A549 (cell line): ENCODE data around the gene SDC3. TPM values are rescaled to one million over a fixed set of nuclear protein-coding genes. Genes with fewer than 3 reads are reported as not detected.
A peak's percentile ranks its signal among the peaks of the same experiment; 100 is the strongest.

Experiments used
- ATAC-seq, 2 experiments: fragments of 200-7000 bp in 1 of 2; fragments of >200 bp in 1 of 2; cut with Nextera tagmentation in 1 of 2; cut with Tn5 transposase in 1 of 2; 3 replicates each; pipeline versions ENCODE4 v1.8.0 to v1.9.1; 2018 to 2020; ENCODE audit warnings: mild to moderate bottlenecking in 1 of 2, moderate library complexity in 1 of 2
- CTCF ChIA-PET: fragments of 300-600 bp; sonication (Branson Sonifier 250); formaldehyde crosslinking; extraction: SDS; loops from one replicate; lab custom pipeline; 2021; ENCODE audit warnings: antibody characterized with exemption, inconsistent platforms; lab: Yijun Ruan, JAX
- POLR2A ChIA-PET: fragments of 350-600 bp; formaldehyde crosslinking; extraction: SDS; loops from one replicate; lab custom pipeline; 2021; ENCODE audit warnings: antibody characterized with exemption, inconsistent platforms; lab: Yijun Ruan, JAX
- DNase-seq, 2 experiments: peaks; one replicate each; pipeline versions ENCODE4 v3.0.0 to v3.0.0-alpha.2; 2011 to 2016; ENCODE audit warnings: low read depth in 1 of 2, low spot score in 1 of 2
- FAIRE-seq: peaks from 2 replicates; lab custom pipeline; 2011; peaks lifted over from hg19 to GRCh38; lab: Jason Lieb, UNC
- H3K27ac ChIP-seq, 2 experiments: fragments of >200 bp; sonication (Bioruptor Twin); formaldehyde crosslinking; 3 replicates each; pipeline ENCODE4 v1.5.1; 2016 to 2017
- H3K4me1 ChIP-seq: fragments of >200 bp; sonication (Bioruptor Twin); formaldehyde crosslinking; 3 replicates; pipeline ENCODE4 v1.6.1; 2016
- H3K4me2 ChIP-seq: fragments of >200 bp; sonication (Bioruptor Twin); formaldehyde crosslinking; 3 replicates; pipeline ENCODE4 v1.6.1; 2016
- H3K4me3 ChIP-seq: fragments of >200 bp; sonication (Bioruptor Twin); formaldehyde crosslinking; 3 replicates; pipeline ENCODE4 v1.5.1; 2016
- H3K9me3 ChIP-seq: fragments of >200 bp; sonication (Bioruptor Twin); formaldehyde crosslinking; 3 replicates; pipeline ENCODE4 v1.6.1; 2016
- BCL3 ChIP-seq: fragments of >200 bp; sonication (Bioruptor Twin); formaldehyde crosslinking; IDR thresholded peaks from 3 replicates; pipeline ENCODE4 v1.6.1; 2016
- E2F6 ChIP-seq: IDR thresholded peaks from 2 replicates; pipeline ENCODE4 v1.6.1; 2012; ENCODE audit warnings: low read depth, borderline replicate concordance
- ELK1 ChIP-seq: fragments of 150-350 bp; IDR thresholded peaks from 2 replicates; pipeline ENCODE4 v1.6.1; 2014; ENCODE audit warnings: low read depth, mild to moderate bottlenecking, low read length
- FOSB ChIP-seq: fragments of 250-450 bp; sonication (Bioruptor Pico); IDR thresholded peaks from 2 replicates; pipeline ENCODE4 v1.5.0; 2020; ENCODE audit warnings: mild to moderate bottlenecking, moderate library complexity
- FOSL2 ChIP-seq, 2 experiments: fragments of 450-650 bp in 1 of 2; fragments of >200 bp in 1 of 2; sonication (Bioruptor Twin) in 1 of 2; formaldehyde crosslinking; IDR thresholded peaks; 2 replicates each; pipeline versions ENCODE4 v1.5.0 to v1.6.1; 2016 to 2020; ENCODE audit warnings: mild to moderate bottlenecking in 1 of 2, moderate library complexity in 1 of 2
- FOXS1 ChIP-seq: fragments of 250-450 bp; sonication (Bioruptor Pico); IDR thresholded peaks from 2 replicates; pipeline ENCODE4 v1.5.0; 2020; ENCODE audit warnings: mild to moderate bottlenecking, moderate library complexity
- HMGXB4 ChIP-seq: fragments of 250-450 bp; sonication (Bioruptor Pico); IDR thresholded peaks from 2 replicates; pipeline ENCODE4 v1.5.0; 2021; ENCODE audit warnings: mild to moderate bottlenecking, moderate library complexity, borderline replicate concordance
- KDM1A ChIP-seq: fragments of 200-600 bp; sonication (generic); IDR thresholded peaks from 2 replicates; pipeline ENCODE4 v1.6.1; 2016; ENCODE audit warnings: low read depth, mild to moderate bottlenecking
- MAFK ChIP-seq: fragments of 450-650 bp; IDR thresholded peaks from 2 replicates; pipeline ENCODE4 v1.6.1; 2014; ENCODE audit not compliant: partially characterized antibody
- NFE2L2 ChIP-seq: fragments of 150-350 bp; conservative IDR thresholded peaks from 2 replicates; pipeline ENCODE4 v1.6.1; 2014; ENCODE audit warnings: low read length
- POLR2AphosphoS2 ChIP-seq: conservative IDR thresholded peaks from 2 replicates; pipeline ENCODE4 v1.6.1; 2012; ENCODE audit warnings: low read length, improper control_type of control experiment, inconsistent platforms
- REST ChIP-seq: fragments of 200-600 bp; sonication (generic); IDR thresholded peaks from 2 replicates; pipeline ENCODE4 v1.6.1; 2016; ENCODE audit warnings: antibody characterized with exemption, mild to moderate bottlenecking, moderate library complexity
- ZC3H11A ChIP-seq: fragments of 450-650 bp; IDR thresholded peaks from 2 replicates; pipeline ENCODE4 v1.6.1; 2014; ENCODE audit warnings: antibody characterized with exemption, mild to moderate bottlenecking
- ZFP36 ChIP-seq: fragments of 450-650 bp; IDR thresholded peaks from 2 replicates; pipeline ENCODE4 v1.6.1; 2014; ENCODE audit warnings: borderline replicate concordance; ENCODE audit not compliant: partially characterized antibody
- WGBS: methylation state at CpG from one replicate; pipeline ENCODE4 v1.1.6; 2017; ENCODE audit errors: missing lambda C conversion rate; 5-methylcytosine and 5-hydroxymethylcytosine counted together
- polyA plus RNA-seq, 4 experiments: library from polyadenylated mRNA; depleted of rRNA in 3 of 4; stranded (reverse); fragments of >200 nt; fragmentation: RNase III in 1 of 4; extraction: RNeasy Plus Mini Kit Qiagen cat#74134 plus additional on column Dnase treatment in 1 of 4; gene quantifications; 2 replicates in 3 of 4; 3 replicates in 1 of 4; pipeline ENCODE4 v1.2.3, GENCODE V29; 2011 to 2017

The SDC3 gene
- polyA plus RNA-seq, 2 of the 4 experiments (the other 2 are of a cell fraction) = 2.0 to 8.9 TPM

GRCh38 chr1:30920827-30921226 lies 12.3 kb upstream of the SDC3 start:
- no peaks in the 10 kb centered on the region for H3K4me1 ChIP-seq
- FAIRE-seq = no peak
- DNase-seq = no peak
- WGBS = 86% methylated on average over 7 of the region's 7 CpGs
- ChIA-PET POLR2A (no interaction called here), CTCF (interaction anchor here (0.6 to 4.3 kb wide), 5 partner anchors 9 to 119 kb away, joined by 3 to 22 read pairs (median 18); no protein-coding TSS in a partner anchor)
- no peak for TF ChIP-seq ZFP36
- TF ChIP-seq ELK1 = no peak
- no peak for TF ChIP-seq POLR2AphosphoS2
- no peak for TF ChIP-seq BCL3
- no peak for TF ChIP-seq FOXS1 (CRISPR knock-in tag)
- TF ChIP-seq NFE2L2 = no peak
- no peak for TF ChIP-seq FOSB
- no peak for TF ChIP-seq REST
- TF ChIP-seq E2F6 = no peak
- no peak for ATAC-seq
- no peaks in the 10 kb centered on the region for H3K9me3 ChIP-seq
- no peak overlapping the region for H3K4me3 ChIP-seq
- H3K4me2 ChIP-seq = no peak overlapping the region
- no peak overlapping the region for H3K27ac ChIP-seq

GRCh38 chr1:30919025-30919881 lies 10.7 kb upstream of the SDC3 start:
- H3K4me2 ChIP-seq = no peak overlapping the region
- DNase-seq (no peak), FAIRE-seq (no peak), ATAC-seq (no peak)
- POLR2A ChIA-PET = no interaction called here
- H3K9me3 ChIP-seq = no peaks in the 10 kb centered on the region
- no peak overlapping the region for H3K4me3 ChIP-seq
- no peaks in the 10 kb centered on the region for H3K4me1 ChIP-seq
- H3K27ac ChIP-seq = no peak overlapping the region
- TF ChIP-seq FOSL2 (IDR thresholded peaks at IDR 0.05) (no peak), FOSL2 (CRISPR knock-in tag; IDR thresholded peaks at IDR 0.05) (0 out of 2 replicates have a peak, but pooled peaks have one; percentile 12), MAFK (peak; percentile 100), KDM1A (no peak), ZC3H11A (no peak), NFE2L2 (no peak), HMGXB4 (CRISPR knock-in tag) (no peak)
- WGBS = 87% methylated on average over 10 of the region's 10 CpGs
- CTCF ChIA-PET = interaction anchor here (0.6 to 4.3 kb wide), 6 partner anchors 8 to 137 kb away, joined by 3 to 22 read pairs (median 14); no protein-coding TSS in a partner anchor
